HepG2 (cell line): ENCODE measurements around the gene TJP2. TPM values are rescaled to one million over a fixed set of nuclear protein-coding genes. Genes with fewer than 3 reads are reported as not detected.

ENCODE experiments used
- CENPX ChIP-seq: sonication (generic); formaldehyde crosslinking; IDR thresholded peaks from 2 replicates; pipeline ENCODE4 v1.9.0; 2021; ENCODE audit warnings: mild to moderate bottlenecking, missing genetic modification reagents, moderate library complexity
- FOXA3 ChIP-seq: IDR thresholded peaks from 2 replicates; pipeline ENCODE4 v1.6.1; 2016; ENCODE audit warnings: missing genetic modification reagents, missing compliant biosample characterization
- FOXJ3 ChIP-seq: sonication (generic); formaldehyde crosslinking; IDR thresholded peaks from 2 replicates; pipeline ENCODE4 v1.4.0; 2020; ENCODE audit warnings: missing genetic modification reagents, mild to moderate bottlenecking, borderline replicate concordance
- HDAC1 ChIP-seq: sonication (generic); formaldehyde crosslinking; IDR thresholded peaks from 2 replicates; pipeline ENCODE4 v1.5.1; 2020; ENCODE audit warnings: mild to moderate bottlenecking, missing genetic modification reagents
- HDAC6 ChIP-seq: fragments of 200-600 bp; sonication (generic); IDR thresholded peaks from 2 replicates; pipeline ENCODE4 v1.7.0; 2017; ENCODE audit warnings: mild to moderate bottlenecking, antibody characterized with exemption, low read length, low read depth
- MYNN ChIP-seq: sonication (generic); formaldehyde crosslinking; IDR thresholded peaks from 2 replicates; pipeline ENCODE4 v1.4.0; 2020; ENCODE audit warnings: mild to moderate bottlenecking, low read depth, missing genetic modification reagents
- NFE2L2 ChIP-seq: fragments of 150-350 bp; IDR thresholded peaks from 2 replicates; pipeline ENCODE4 v1.6.1; 2014; ENCODE audit warnings: low read length
- SIN3B ChIP-seq: fragments of 150-350 bp; IDR thresholded peaks from 2 replicates; pipeline ENCODE4 v1.6.1; 2014; ENCODE audit warnings: low read length
- SP4 ChIP-seq: sonication (generic); formaldehyde crosslinking; IDR thresholded peaks from 2 replicates; pipeline ENCODE4 v1.8.1; 2023; ENCODE audit warnings: mild to moderate bottlenecking, missing genetic modification reagents
- ZFY ChIP-seq: sonication (generic); formaldehyde crosslinking; IDR thresholded peaks from 2 replicates; pipeline ENCODE4 v1.4.0; 2020; ENCODE audit warnings: missing genetic modification reagents
- ZNF33A ChIP-seq: sonication (generic); formaldehyde crosslinking; IDR thresholded peaks from 2 replicates; pipeline ENCODE4 v1.5.1; 2020; ENCODE audit warnings: missing genetic modification reagents, mild to moderate bottlenecking, moderate library complexity, borderline replicate concordance
- ZNF432 ChIP-seq: sonication (generic); formaldehyde crosslinking; IDR thresholded peaks from 2 replicates; pipeline ENCODE4 v1.5.0; 2020; ENCODE audit warnings: missing genetic modification reagents, mild to moderate bottlenecking, borderline replicate concordance
- ZNF547 ChIP-seq: sonication (generic); formaldehyde crosslinking; IDR thresholded peaks from 2 replicates; pipeline ENCODE4 v1.5.1; 2020; ENCODE audit warnings: mild to moderate bottlenecking, missing genetic modification reagents
- ZNF556 ChIP-seq: sonication (generic); formaldehyde crosslinking; IDR thresholded peaks from 2 replicates; pipeline ENCODE4 v1.4.0; 2020; ENCODE audit warnings: mild to moderate bottlenecking, missing genetic modification reagents, borderline replicate concordance
- ZNF776 ChIP-seq: sonication (generic); formaldehyde crosslinking; IDR thresholded peaks from 2 replicates; pipeline ENCODE4 v1.4.0; 2020; ENCODE audit warnings: mild to moderate bottlenecking, missing genetic modification reagents
- ZNF839 ChIP-seq: sonication (generic); formaldehyde crosslinking; IDR thresholded peaks from 2 replicates; pipeline ENCODE4 v1.4.0; 2020; ENCODE audit warnings: missing genetic modification reagents, mild to moderate bottlenecking, borderline replicate concordance
- ZNF850 ChIP-seq: sonication (generic); formaldehyde crosslinking; conservative IDR thresholded peaks from 2 replicates; pipeline ENCODE4 v1.9.0; 2021; ENCODE audit warnings: mild to moderate bottlenecking, missing genetic modification reagents
- polyA plus RNA-seq, 8 experiments: library from polyadenylated mRNA; depleted of rRNA in 3 of 8; stranded (reverse) in 7 of 8; unstranded in 1 of 8; fragments of >200 nt; fragmentation: Illumina TruSeq in 4 of 8; extraction: Trizol in 4 of 8; gene quantifications; 2 replicates each; pipeline versions ENCODE4 v1.2.1 to v1.2.3, GENCODE V29; 2011 to 2016; ENCODE audit warnings: low read depth in 4 of 8, missing spikeins in 1 of 8, mixed read lengths in 1 of 8; ENCODE audit not compliant: insufficient read depth in 1 of 8
- total RNA-seq, 5 experiments: library from RNA; depleted of rRNA; stranded (reverse); fragments of >200 nt; fragmentation: Illumina TruSeq; extraction: Trizol; gene quantifications; 2 replicates each; pipeline ENCODE4 v1.2.3, GENCODE V29; 2016; ENCODE audit warnings: low read depth in 1 of 5
- TF ChIP-seq, protein P1 (sequence below): sonication (generic); formaldehyde crosslinking; IDR thresholded peaks from 2 replicates; pipeline ENCODE4 v1.5.1; 2020; ENCODE audit warnings: missing genetic modification reagents, mild to moderate bottlenecking, borderline replicate concordance
- TF ChIP-seq, protein P2 (sequence below): sonication (generic); formaldehyde crosslinking; IDR thresholded peaks from 2 replicates; pipeline ENCODE4 v1.4.0; 2020; ENCODE audit warnings: missing genetic modification reagents
- TF ChIP-seq, protein P3 (sequence below): fragments of 450-650 bp; IDR thresholded peaks from 2 replicates; pipeline ENCODE4 v1.6.1; 2017
- TF ChIP-seq, protein P4 (sequence below): sonication (generic); formaldehyde crosslinking; IDR thresholded peaks from 2 replicates; pipeline ENCODE4 v1.4.0; 2020; ENCODE audit warnings: missing genetic modification reagents
- TF ChIP-seq, protein P5 (sequence below): sonication (generic); formaldehyde crosslinking; IDR thresholded peaks from 2 replicates; pipeline ENCODE4 v1.5.0; 2020; ENCODE audit warnings: mild to moderate bottlenecking, missing genetic modification reagents
- TF ChIP-seq, protein P6 (sequence below): sonication (generic); formaldehyde crosslinking; IDR thresholded peaks from 2 replicates; pipeline ENCODE4 v1.9.0; 2021; ENCODE audit warnings: missing genetic modification reagents, borderline replicate concordance

The TJP2 gene
- total and polyA plus RNA-seq, 2 of the 13 experiments (the other 11 are each of a cell fraction or from before 2014, with no cell fraction given), result 109 to 110 TPM

DNA sequence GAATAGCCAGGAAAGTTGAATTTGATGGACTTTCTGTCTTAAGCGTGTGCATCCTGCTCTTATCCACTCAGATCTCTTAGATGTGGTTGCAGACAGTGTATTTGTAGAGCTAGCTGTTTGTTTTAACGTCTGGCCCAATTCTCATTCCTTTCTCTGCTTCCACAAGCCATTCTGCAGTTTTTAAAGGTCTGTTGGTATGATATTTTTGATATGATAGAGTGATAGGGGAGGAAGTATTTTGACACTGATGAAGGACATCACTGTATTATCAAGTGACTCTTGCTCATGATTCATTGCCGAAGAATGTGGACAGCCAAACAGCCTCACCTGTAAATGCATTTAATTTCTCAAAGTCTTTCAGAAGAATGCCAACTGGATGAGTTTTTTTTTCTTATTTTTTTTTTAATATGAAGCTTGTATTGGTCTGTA, 4.5 kb downstream of the TJP2 start (continued):
- TF ChIP-seq ZNF432 (CRISPR knock-in tag) (no peak), HDAC6 (no peak), ZNF776 (CRISPR knock-in tag) (no peak), HDAC1 (CRISPR knock-in tag) (peak; percentile 17; the same call in 1 of the 2 replicates), SP4 (CRISPR knock-in tag) (no peak), ZNF33A (CRISPR knock-in tag) (no peak), CENPX (CRISPR knock-in tag) (no peak), ZNF839 (CRISPR knock-in tag) (no peak), SIN3B (no peak), ZNF547 (no peak), NFE2L2 (no peak), FOXJ3 (CRISPR knock-in tag) (peak; percentile 1; the same call in 1 of the 2 replicates), ZFY (CRISPR knock-in tag) (no peak), ZNF556 (CRISPR knock-in tag) (no peak), MYNN (CRISPR knock-in tag) (no peak), FOXA3 (CRISPR knock-in tag) (peak; percentile 72), ZNF850 (CRISPR knock-in tag) (no peak)
- TF ChIP-seq, protein P1, sequence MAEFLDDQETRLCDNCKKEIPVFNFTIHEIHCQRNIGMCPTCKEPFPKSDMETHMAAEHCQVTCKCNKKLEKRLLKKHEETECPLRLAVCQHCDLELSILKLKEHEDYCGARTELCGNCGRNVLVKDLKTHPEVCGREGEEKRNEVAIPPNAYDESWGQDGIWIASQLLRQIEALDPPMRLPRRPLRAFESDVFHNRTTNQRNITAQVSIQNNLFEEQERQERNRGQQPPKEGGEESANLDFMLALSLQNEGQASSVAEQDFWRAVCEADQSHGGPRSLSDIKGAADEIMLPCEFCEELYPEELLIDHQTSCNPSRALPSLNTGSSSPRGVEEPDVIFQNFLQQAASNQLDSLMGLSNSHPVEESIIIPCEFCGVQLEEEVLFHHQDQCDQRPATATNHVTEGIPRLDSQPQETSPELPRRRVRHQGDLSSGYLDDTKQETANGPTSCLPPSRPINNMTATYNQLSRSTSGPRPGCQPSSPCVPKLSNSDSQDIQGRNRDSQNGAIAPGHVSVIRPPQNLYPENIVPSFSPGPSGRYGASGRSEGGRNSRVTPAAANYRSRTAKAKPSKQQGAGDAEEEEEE (CRISPR knock-in tag), result no peak
- TF ChIP-seq, protein P2, sequence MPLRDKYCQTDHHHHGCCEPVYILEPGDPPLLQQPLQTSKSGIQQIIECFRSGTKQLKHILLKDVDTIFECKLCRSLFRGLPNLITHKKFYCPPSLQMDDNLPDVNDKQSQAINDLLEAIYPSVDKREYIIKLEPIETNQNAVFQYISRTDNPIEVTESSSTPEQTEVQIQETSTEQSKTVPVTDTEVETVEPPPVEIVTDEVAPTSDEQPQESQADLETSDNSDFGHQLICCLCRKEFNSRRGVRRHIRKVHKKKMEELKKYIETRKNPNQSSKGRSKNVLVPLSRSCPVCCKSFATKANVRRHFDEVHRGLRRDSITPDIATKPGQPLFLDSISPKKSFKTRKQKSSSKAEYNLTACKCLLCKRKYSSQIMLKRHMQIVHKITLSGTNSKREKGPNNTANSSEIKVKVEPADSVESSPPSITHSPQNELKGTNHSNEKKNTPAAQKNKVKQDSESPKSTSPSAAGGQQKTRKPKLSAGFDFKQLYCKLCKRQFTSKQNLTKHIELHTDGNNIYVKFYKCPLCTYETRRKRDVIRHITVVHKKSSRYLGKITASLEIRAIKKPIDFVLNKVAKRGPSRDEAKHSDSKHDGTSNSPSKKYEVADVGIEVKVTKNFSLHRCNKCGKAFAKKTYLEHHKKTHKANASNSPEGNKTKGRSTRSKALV (CRISPR knock-in tag), result no peak
- TF ChIP-seq, protein P3, sequence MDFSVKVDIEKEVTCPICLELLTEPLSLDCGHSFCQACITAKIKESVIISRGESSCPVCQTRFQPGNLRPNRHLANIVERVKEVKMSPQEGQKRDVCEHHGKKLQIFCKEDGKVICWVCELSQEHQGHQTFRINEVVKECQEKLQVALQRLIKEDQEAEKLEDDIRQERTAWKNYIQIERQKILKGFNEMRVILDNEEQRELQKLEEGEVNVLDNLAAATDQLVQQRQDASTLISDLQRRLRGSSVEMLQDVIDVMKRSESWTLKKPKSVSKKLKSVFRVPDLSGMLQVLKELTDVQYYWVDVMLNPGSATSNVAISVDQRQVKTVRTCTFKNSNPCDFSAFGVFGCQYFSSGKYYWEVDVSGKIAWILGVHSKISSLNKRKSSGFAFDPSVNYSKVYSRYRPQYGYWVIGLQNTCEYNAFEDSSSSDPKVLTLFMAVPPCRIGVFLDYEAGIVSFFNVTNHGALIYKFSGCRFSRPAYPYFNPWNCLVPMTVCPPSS, result no peak
- TF ChIP-seq, protein P4, sequence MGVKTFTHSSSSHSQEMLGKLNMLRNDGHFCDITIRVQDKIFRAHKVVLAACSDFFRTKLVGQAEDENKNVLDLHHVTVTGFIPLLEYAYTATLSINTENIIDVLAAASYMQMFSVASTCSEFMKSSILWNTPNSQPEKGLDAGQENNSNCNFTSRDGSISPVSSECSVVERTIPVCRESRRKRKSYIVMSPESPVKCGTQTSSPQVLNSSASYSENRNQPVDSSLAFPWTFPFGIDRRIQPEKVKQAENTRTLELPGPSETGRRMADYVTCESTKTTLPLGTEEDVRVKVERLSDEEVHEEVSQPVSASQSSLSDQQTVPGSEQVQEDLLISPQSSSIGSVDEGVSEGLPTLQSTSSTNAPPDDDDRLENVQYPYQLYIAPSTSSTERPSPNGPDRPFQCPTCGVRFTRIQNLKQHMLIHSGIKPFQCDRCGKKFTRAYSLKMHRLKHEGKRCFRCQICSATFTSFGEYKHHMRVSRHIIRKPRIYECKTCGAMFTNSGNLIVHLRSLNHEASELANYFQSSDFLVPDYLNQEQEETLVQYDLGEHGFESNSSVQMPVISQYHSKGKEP, result no peak
- TF ChIP-seq, protein P5, sequence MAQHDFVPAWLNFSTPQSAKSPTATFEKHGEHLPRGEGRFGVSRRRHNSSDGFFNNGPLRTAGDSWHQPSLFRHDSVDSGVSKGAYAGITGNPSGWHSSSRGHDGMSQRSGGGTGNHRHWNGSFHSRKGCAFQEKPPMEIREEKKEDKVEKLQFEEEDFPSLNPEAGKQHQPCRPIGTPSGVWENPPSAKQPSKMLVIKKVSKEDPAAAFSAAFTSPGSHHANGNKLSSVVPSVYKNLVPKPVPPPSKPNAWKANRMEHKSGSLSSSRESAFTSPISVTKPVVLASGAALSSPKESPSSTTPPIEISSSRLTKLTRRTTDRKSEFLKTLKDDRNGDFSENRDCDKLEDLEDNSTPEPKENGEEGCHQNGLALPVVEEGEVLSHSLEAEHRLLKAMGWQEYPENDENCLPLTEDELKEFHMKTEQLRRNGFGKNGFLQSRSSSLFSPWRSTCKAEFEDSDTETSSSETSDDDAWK, result no peak
- TF ChIP-seq, protein P6, sequence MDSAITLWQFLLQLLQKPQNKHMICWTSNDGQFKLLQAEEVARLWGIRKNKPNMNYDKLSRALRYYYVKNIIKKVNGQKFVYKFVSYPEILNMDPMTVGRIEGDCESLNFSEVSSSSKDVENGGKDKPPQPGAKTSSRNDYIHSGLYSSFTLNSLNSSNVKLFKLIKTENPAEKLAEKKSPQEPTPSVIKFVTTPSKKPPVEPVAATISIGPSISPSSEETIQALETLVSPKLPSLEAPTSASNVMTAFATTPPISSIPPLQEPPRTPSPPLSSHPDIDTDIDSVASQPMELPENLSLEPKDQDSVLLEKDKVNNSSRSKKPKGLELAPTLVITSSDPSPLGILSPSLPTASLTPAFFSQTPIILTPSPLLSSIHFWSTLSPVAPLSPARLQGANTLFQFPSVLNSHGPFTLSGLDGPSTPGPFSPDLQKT (CRISPR knock-in tag), result no peak
